Activated naive CD4-positive, alpha-beta T cell treated with anti-CD3 and anti-CD28 coated beads, Interleukin-2, amount 50 U/mL, for 16 hours (primary cell): ENCODE measurements around the gene INPP5D.
"Not testable (repeated sequence)": the region's sequence is repeated elsewhere in the genome, so short reads cannot be mapped to it uniquely, and the experiment has no call there.

Experiments
- DNase-seq: peaks from one replicate; pipeline ENCODE4 v3.0.0-alpha.2; 2020

INPP5D gene

DNA sequence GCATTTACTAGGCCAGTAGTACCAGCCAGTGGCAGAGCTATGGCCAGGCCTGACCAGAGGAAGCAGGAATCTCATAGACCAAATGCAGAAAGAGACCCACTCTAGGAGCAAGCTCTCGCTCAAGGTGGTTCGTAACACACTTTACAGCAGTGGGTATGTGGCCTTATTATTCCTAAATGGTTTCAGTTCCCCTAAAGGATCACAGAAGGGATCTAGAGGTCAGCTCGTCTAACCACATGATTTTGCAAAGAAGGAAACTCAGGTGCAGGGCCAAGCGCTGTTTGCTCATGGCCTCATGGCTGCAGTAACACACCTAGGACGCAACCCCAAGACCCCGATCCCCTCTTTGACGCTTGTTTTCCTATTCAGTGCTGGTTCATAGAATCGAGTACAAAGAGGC, 125.8 kb downstream of the INPP5D start:
- DNase-seq: no peak

DNA sequence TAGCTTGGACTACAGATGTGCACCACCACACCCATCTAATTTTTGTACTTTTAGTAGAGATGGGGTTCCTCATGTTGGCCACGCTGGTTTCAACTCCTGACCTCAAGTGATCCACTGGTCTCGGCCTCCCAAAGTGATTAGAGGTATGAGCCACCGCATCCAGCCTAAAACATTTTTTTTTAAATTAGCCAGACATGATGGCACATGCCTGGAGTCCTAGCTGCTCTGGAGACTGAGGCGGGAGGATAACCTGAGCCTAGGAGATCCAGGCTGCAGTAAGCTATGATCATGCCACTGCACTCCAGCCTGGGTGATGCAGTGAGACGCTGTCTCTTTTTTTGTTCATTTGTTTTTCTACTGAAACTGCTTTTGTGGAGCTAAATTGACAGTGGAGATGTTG, 126.7 kb downstream of the INPP5D start:
- no peak for DNase-seq

DNA sequence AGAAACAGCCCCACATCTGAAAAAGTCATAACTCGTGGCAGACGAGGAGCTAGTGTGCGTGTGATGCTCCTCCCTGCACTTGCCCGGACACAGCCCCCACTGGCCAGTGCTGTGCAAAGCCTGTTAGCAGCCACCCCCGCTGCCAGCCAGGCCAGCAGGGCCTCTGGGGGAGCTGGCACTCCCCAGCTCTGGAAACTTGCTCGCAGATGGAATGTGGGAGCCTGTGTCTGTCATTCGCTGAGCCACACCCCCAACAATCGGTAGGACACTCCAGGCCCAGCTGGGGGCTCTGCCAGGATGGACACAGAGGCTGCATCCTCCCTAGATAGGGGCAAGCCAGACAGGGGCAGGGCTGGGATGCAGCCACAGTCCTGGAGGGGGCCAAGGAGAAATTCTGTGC, 128.9 kb downstream of the INPP5D start:
- no peak for DNase-seq

DNA sequence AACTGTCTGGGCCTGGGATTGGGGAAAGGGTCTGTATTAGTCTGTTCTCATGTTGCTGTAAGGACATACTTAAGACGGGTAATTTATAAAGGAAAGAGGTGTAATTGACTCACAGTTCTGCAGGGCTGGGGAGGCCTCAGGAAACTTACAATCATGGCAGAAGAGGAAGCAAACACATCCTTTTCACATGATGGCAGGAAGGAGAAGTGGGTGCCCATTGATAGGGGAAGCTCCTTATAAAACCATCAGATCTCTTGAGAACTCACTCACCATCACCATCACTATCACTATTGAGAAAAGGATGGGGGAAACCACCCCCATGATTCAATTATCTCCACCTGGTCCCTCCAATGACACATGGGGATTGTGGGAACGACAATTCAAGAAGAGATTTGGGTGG, 130.9 kb downstream of the INPP5D start:
- not testable (repeated sequence) for DNase-seq

DNA sequence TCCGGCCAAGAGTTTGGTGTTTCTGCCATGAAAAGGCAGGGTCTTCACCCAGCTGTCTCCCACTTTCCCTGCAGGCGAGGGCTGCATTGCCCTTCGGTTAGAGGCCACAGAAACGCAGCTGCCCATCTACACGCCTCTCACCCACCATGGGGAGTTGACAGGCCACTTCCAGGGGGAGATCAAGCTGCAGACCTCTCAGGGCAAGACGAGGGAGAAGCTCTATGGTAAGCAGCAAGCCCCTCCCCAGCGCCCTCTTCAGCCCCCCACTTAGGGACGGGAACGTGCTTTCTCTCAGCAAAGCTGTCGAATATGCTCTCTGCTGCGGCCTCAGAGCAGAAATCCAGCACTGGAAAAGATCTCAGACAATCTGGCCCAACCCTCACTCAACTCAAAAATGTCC, 133.6 kb downstream of the INPP5D start:
- DNase-seq: no peak

DNA sequence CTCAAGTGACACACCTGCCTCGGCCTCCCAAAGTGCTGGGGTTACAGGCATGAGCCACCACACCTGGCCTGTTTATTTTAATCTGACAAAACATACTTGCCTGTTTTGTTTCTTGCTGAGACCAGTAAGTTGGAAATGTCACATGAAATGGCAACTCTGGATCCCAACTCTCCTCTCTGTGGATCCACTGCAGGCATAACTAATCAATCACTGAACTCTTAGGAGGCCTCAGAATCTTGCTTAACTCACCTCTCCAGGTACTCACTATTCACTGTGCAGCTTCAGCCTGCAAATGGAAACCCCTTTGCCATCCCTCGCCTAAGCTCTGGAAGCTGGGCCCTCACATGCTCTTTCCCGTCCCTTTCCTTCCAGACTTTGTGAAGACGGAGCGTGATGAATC, 134.9 kb downstream of the INPP5D start:
- no peak for DNase-seq

DNA sequence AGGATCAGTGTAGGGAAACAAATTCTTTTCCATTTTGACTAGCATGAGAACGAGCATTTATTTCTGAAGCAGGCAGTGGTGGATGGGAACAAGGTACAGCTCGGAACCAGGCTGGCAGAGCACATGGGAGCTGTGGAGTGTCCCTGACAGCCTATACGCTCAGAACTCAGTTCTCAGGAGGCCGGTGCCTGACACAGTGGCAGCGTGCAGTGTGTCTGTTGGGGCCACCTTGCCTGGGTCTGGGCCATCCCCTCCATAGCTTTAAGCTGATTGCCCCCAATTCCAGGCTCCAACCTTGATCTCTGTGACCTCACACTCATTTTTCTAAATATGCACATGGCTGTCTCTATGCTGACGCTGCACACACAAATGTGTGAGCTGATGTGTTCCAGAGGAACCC, 136.9 kb downstream of the INPP5D start:
- DNase-seq: no peak

DNA sequence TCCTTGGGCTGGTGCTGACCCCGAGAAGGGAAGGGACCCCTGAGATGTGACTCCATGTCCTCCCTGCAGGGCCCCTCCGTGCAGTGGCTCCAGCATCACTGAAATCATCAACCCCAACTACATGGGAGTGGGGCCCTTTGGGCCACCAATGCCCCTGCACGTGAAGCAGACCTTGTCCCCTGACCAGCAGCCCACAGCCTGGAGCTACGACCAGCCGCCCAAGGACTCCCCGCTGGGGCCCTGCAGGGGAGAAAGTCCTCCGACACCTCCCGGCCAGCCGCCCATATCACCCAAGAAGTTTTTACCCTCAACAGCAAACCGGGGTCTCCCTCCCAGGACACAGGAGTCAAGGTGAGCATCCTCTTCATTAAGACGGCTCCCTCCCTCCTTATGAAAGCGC, 137.9 kb downstream of the INPP5D start:
- DNase-seq: no peak

DNA sequence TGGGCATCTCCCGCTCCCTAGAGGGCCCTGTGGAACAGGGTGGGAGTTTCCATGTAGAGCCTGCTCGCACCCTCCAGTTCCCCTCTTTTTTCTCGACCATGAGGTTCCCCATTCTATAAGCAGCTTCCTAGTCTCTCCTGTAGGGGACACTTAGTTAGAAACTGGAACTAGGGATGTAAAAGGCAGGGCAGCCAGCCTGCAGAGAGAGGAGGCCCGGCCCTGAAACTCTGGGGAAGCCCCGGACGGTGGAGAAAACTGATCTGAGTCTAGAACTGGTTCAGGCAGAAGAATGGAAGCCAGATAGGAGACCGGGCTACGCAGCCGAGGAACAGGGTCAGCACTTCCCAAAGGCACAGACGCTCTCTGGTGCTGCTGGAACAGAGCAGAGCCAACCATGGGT, 139.7 kb downstream of the INPP5D start:
- DNase-seq: no peak

DNA sequence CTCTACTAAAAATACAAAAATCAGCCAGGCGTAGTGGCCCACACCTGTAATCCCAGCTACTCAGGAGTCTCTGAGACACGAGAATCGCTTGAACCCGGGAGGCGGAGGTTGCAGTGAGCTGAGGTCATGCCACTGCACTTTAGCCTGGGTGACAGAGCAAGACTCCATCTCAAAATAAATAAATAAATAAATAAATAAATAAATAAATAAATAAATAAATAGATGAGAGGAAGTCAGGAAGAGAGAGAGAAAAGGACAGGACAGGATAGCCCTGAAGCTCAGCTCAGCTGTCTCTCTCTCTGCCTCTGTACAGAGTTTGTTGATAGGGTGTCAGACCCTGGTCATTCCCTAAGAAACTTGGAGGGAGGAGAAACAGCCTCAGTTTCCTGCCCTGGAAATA, 140.6 kb downstream of the INPP5D start:
- not testable (repeated sequence) for DNase-seq

DNA sequence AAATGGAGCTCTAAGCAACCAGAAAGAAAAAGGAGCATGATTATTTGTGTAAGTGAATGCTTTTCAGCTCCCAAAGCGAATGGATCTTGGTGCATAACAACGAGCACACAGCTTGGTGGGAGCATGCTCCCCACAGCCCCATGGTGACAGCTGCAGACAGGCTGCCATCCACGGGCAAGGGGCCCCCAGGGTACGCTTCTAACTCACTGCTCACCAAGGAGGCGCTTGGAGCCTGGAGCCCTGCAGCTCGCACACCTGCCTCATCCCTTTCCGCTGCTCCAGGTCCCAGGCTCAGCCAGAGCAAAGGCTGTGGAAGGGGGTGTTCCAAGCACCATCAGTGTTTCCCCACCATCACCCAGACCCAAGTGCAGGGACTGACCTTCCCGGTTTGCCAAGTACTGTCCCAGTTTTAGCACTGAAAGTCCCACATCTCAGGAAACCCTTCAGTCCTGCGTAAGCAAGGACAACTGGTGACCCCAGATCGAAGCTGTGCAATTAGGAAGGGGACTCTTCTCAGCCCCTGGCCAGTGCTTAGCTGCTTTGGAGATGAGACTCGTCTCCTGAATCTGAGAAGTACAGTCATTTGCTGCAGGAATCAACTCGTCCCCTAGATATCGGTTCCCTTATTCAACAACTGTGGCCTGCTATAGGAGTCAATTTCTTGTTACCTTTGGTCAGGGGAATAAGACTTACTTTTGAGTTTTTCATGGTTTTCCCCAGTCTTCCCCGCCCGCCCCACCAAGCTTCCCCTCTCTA, 141.3 kb downstream of the INPP5D start:
- no peak for DNase-seq

DNA sequence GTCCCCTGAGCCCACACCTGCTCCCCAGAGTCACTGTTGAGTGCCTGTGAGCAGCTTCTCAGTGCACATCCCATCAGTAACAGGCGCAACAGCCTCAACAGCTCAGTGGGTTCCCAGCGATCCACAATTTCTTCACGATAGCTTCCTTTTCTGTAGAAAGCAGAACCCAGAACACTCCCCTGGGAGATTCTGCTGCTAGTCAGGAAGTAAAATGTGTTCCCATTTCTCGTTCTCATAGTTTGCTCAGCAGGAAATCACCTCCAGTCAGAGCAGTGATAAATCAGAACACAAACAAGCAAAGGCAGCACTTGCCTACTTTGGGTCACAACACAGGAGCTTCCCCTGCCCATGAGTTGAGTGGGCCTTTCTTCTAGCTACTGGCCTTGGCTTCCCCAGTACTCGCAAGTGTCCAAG, 142.4 kb downstream of the INPP5D start:
- DNase-seq: no peak

DNA sequence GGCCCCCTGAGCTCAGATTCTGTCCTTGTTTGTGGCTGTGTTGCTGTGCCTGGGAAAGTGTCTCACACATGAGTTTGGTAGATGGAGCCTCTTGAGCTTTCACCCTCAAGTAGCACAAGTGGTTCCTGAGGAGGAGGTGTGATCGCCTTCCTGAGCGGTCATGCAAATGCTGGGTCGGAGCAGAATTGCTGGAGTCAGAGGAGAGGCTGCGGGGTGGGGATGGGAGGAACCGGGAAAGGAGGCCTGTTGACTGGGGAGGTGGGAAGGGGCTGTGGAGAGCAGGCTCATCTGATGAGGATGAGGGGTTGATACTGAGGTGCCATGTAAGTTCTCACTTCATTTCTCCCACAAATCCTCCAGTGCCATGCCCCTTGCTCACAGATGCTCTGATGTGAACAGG, 142.9 kb downstream of the INPP5D start:
- DNase-seq: no peak

DNA sequence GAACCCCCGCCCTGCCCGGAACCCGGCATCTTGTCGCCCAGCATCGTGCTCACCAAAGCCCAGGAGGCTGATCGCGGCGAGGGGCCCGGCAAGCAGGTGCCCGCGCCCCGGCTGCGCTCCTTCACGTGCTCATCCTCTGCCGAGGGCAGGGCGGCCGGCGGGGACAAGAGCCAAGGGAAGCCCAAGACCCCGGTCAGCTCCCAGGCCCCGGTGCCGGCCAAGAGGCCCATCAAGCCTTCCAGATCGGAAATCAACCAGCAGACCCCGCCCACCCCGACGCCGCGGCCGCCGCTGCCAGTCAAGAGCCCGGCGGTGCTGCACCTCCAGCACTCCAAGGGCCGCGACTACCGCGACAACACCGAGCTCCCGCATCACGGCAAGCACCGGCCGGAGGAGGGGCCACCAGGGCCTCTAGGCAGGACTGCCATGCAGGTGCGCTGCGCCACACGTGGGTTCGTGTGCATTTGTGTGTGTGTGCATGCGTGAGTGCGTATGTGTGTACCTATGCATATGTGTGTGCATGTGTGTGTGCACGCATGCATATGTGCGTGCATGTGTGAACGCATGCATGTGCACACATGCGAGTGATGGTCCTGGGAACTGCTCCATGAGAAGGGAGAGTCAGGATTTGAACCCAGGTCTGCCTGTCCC, 144.3 kb downstream of the INPP5D start:
- no peak for DNase-seq

DNA sequence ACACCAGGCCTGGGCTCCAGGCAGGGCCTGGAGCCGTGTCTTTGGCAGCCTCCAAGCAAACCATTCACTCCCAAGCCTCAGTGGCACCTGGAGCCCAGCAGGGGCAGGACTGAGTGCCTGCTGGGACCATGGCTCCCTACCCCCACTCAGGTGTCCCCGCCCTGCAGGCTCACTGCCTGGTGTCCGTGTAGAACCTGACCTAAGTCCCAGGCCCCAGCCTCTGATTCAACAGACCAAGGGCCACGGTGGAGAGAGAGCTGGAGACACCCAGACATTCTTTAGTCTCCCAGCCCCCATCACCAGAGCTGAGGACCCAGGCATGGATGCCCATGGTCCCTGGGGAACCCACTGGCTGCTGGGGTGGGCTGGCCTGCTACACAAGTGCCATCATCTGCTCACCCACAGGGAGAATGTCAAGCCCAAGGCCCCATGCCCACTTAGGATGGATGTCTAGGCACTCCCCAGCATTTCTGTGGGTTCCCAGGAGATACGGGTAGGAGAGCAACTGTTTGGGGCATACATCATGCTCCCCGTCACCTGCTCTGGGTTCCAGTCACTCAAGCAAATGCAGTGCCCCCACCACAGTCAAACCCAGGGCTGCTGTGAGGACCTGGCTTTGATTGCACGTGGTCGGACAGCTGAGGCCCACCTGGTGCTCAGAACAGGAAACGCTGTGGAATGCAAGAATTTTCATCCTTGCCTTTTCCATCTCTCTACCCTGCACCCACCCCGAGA, 148.4 kb downstream of the INPP5D start:
- DNase-seq: no peak

DNA sequence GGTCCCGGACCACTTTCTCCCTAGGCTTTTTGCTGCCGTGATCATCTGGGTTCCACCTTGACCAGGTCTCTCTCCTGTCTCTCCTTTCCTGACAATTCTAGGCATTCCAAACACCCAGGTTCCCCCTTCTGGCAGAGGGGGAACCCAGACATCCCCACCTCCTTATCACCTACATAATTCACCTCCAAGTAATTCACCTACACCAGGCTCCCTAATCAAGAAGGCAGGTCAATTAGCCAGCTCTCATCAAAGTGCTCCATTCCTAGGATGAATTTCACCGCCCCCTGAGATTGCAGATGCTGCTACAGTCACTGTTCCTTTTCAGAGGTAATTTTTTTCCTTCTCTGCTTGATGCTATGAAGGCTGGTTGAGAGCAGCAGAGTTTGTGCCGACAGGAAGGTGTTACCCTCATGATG, 149.0 kb downstream of the INPP5D start:
- DNase-seq: no peak

DNA sequence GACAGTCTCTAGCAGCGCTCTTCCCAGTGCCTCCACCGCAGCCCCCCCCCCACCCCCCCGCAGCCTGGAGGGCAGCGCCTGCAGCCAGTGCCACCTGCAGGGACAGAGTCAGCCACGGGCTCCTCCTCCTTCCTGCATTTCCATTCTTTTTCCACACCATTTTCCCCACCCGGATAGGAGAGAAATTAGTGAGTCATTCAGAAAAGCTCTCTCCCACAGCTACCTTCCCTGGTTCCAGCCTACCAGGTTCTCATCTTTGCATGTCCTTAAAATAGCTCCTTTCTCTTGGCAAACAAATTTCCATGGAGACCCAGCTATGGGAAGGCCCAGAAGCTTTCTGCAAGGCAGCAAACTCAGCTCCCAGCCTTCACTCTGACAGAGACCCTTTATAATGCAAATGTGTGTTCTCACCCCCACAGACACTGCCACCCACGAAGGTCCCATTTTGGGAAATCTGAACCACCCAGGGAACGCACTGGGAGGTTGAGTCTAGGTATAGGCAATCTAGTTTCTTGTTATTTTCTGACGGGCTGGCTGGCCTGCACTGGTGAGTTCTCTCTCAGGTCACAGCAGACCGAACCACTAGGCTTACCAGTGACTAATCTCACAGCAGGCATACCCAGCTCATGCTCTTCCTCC, 149.5 kb downstream of the INPP5D start:
- no peak for DNase-seq

DNA sequence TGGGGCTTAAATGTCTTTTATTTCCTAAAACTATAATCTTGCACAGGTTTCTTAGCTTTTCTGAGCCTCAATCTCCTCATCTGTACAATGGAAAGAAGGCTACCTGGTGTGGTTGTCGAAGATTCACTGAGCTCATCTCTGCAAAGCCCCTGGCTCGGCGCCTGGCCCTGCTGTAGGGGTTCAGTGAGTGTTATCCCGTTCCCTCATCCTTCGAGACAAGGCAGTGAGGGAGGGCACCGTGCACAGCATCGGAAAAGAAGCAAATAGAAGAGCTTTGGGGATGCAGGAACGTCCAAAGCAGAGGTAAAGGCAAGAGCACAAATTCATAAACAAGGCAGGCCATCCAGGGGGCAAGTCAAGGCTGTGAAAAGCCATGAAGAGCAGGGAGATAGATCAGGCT, 150.1 kb downstream of the INPP5D start:
- DNase-seq: no peak

DNA sequence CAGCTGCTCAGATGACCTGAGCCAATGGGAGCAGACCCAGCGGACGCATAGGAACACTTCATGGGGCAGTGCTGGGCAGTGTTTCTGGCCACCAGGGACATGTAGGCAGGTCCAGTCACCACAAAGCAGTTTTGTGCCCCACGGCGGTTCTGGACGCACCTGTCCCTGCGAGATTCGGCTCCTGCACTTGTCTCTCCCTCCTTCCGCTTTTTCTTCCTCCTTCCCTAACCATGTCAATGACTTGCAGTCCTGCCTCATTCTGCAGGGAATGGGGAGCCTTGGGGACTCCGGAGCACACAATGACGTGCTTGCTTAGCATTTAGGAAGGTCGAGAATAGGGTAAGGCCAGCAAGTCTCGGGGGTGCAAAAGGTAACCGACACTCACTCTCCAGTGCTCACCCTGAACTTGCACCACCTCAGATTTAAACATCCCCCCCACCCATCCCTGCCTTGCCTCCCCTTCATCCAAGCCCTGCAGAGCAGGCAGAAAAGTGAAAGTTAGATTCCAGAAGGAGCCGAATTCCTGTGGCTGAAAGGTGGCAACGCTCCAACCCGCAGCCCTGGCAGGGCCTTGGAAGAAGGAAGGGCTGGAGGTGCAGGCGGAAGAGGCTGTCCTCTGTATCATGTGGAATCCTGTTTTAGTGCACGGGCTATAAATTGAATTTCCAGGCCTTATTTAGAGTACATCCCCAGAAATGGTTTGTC, 150.9 kb downstream of the INPP5D start:
- no peak for DNase-seq

DNA sequence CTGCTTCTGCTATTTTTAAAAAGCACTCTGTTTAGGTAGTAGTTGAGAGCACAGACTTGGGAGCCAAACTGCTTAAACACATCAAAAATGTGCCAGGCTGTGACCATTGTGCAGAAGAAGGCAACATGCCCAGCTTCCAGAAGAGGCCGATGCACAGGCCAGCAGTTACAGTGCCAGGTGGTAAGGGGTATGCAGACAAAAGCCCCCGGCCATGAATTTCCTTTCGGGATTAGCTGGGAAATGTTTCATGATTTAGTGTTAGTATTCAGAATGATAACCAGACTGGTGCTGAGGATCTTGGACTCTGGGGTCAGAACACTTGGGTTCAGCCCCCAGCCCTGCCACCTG, 151.4 kb downstream of the INPP5D start:
- DNase-seq: no peak

DNA sequence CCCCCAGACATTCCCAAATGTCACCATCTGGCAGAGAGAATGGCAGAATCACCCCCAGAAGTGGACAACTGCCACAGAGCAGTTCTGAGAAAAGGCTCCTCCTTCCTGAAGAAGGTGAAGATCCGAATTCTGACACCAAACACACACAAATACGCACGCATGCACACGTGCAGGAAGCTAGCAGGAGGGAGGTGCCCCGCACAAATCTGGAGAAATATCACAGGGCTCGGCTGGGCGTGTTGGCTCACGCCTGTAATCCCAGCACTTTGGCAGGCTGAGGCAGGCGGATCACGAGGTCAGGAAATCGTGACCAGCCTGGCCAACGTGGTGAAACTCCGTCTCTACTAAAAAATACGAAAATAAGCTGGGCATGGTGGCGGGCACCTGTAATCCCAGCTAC, 152.9 kb downstream of the INPP5D start:
- no peak for DNase-seq

DNA sequence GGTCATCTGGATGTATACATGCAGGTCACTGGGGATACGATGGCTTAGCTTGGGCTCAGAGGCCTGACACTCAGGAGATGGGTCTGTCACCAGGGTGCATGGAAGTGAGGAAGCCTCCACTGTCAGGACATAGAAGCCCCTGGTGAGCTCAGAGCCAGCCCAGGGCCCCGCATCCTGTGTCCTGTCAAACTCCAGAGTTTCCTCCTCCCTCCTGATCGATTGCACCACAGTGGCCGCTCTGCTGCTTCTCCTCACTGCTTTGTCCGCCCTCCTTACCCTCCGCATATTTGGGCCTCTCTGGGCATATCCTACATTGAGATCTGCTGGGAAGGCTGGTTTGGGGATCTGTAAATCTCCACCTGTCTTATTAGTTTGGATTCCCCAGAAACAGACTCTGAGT, 153.8 kb downstream of the INPP5D start:
- DNase-seq: no peak

DNA sequence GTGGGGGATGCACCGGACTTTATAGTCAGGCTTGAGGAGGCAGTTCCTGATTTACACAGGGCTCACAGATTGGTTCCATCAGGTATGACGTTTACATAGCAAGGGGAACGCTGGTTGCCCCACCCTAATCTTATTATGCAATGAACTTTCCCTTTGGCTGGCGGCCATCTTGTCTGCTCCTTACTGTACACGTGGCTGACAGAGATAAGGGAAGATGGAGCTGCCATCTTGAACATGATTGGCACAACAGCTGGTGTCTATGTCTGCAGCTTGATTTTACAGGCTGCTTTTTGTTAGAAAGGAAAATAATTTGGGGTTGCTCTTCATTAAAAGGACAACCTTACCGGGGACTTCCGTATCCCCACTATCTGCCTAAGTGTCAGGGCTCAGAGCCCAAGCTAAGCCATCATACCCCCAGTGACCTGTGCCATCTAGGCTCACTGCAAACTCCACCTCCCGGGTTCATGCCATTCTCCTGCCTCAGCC, 157.8 kb downstream of the INPP5D start:
- no peak for DNase-seq
